WTC11 (cell line): Measurements from ENCODE around the gene SLC19A1. TPM values are rescaled to one million over a fixed set of nuclear protein-coding genes. Genes with fewer than 3 reads are reported as not detected.
A peak's percentile ranks its signal among the peaks of the same experiment; 100 is the strongest.

ENCODE experiments used
- ATAC-seq: fragments of 200-7000 bp; cut with Tn5 transposase; 2 replicates; pipeline ENCODE4 v1.10.0; 2021; ENCODE audit warnings: mild to moderate bottlenecking, moderate library complexity
- CTCF ChIA-PET: fragments of 300-600 bp; sonication (Branson Sonifier 250); formaldehyde crosslinking; loops from one replicate; lab custom pipeline; 2021; ENCODE audit warnings: antibody characterized with exemption; lab: Charles Lee
- POLR2A ChIA-PET: fragments of 350-600 bp; sonication (Branson Sonifier 250); formaldehyde crosslinking; loops from one replicate; lab custom pipeline; 2021; ENCODE audit warnings: antibody characterized with exemption; lab: Charles Lee
- DNase-seq: peaks from one replicate; pipeline ENCODE4 v3.0.0; 2021; ENCODE audit warnings: low spot score
- H3K27ac Mint-ChIP-seq: 2 replicates; pipeline ENCODE4 v1.8.0; 2021; ENCODE audit warnings: mixed read lengths
- H3K27me3 Mint-ChIP-seq: 2 replicates; pipeline ENCODE4 v1.8.0; 2021; ENCODE audit warnings: low read depth, mild to moderate bottlenecking, moderate library complexity, mixed read lengths
- H3K36me3 Mint-ChIP-seq: 2 replicates; pipeline ENCODE4 v1.8.0; 2021; ENCODE audit warnings: mixed read lengths
- H3K4me1 Mint-ChIP-seq: 2 replicates; pipeline ENCODE4 v1.8.0; 2022; ENCODE audit warnings: mixed read lengths
- H3K4me3 Mint-ChIP-seq: 2 replicates; pipeline ENCODE4 v1.8.0; 2021; ENCODE audit warnings: mild to moderate bottlenecking, moderate library complexity, mixed read lengths
- H3K9me3 Mint-ChIP-seq: 2 replicates; pipeline ENCODE4 v1.8.0; 2021; ENCODE audit warnings: mixed read lengths
- GABPB1 ChIP-seq: sonication (generic); formaldehyde crosslinking; IDR thresholded peaks from 2 replicates; pipeline ENCODE4 v1.8.1; 2023; ENCODE audit warnings: mild to moderate bottlenecking, missing genetic modification reagents
- GTF2I ChIP-seq: fragments of 250-450 bp; sonication (Bioruptor Pico); conservative IDR thresholded peaks from 2 replicates; pipeline ENCODE4 v1.4.0; 2021; ENCODE audit warnings: mild to moderate bottlenecking
- JAZF1 ChIP-seq: fragments of 250-450 bp; sonication (Bioruptor Pico); IDR thresholded peaks from 2 replicates; pipeline ENCODE4 v1.9.0; 2021; ENCODE audit warnings: moderate library complexity, mild to moderate bottlenecking, inconsistent platforms
- KAT7 ChIP-seq: sonication (generic); formaldehyde crosslinking; IDR thresholded peaks from 2 replicates; pipeline ENCODE4 v1.8.1; 2023; ENCODE audit warnings: missing genetic modification reagents, mild to moderate bottlenecking, borderline replicate concordance
- MYBL2 ChIP-seq: sonication (generic); formaldehyde crosslinking; IDR thresholded peaks from 2 replicates; pipeline ENCODE4 v1.8.1; 2023; ENCODE audit warnings: mild to moderate bottlenecking, moderate library complexity, missing genetic modification reagents
- NFE2L1 ChIP-seq: sonication (generic); formaldehyde crosslinking; IDR thresholded peaks from 2 replicates; pipeline ENCODE4 v1.8.1; 2023; ENCODE audit warnings: missing genetic modification reagents
- NR1H2 ChIP-seq: sonication (generic); formaldehyde crosslinking; IDR thresholded peaks from 2 replicates; pipeline ENCODE4 v1.9.0; 2021; ENCODE audit warnings: mild to moderate bottlenecking, moderate library complexity, missing genetic modification reagents
- NR2C2 ChIP-seq: sonication (generic); formaldehyde crosslinking; IDR thresholded peaks from 2 replicates; pipeline ENCODE4 v1.8.0; 2022; ENCODE audit warnings: mild to moderate bottlenecking, missing genetic modification reagents
- SOX15 ChIP-seq: fragments of 250-450 bp; sonication (Bioruptor Pico); IDR thresholded peaks from 2 replicates; pipeline ENCODE4 v1.9.0; 2021; ENCODE audit warnings: mild to moderate bottlenecking
- TEAD1 ChIP-seq: sonication (generic); formaldehyde crosslinking; IDR thresholded peaks from 2 replicates; pipeline ENCODE4 v1.8.0; 2022; ENCODE audit warnings: mild to moderate bottlenecking, missing genetic modification reagents
- TEAD4 ChIP-seq: sonication (generic); formaldehyde crosslinking; IDR thresholded peaks from 2 replicates; pipeline ENCODE4 v1.8.0; 2022; ENCODE audit warnings: mild to moderate bottlenecking, missing genetic modification reagents
- ZBTB21 ChIP-seq: sonication (generic); formaldehyde crosslinking; IDR thresholded peaks from 2 replicates; pipeline ENCODE4 v1.8.1; 2023; ENCODE audit warnings: mild to moderate bottlenecking, missing genetic modification reagents, borderline replicate concordance
- ZNF121 ChIP-seq: sonication (generic); formaldehyde crosslinking; IDR thresholded peaks from 2 replicates; pipeline ENCODE4 v1.8.0; 2023; ENCODE audit warnings: missing genetic modification reagents
- ZNF232 ChIP-seq: sonication (generic); formaldehyde crosslinking; IDR thresholded peaks from 2 replicates; pipeline ENCODE4 v1.8.0; 2022; ENCODE audit warnings: mild to moderate bottlenecking, missing genetic modification reagents
- ZNF416 ChIP-seq: fragments of 250-450 bp; sonication (Bioruptor Pico); IDR thresholded peaks from 2 replicates; pipeline ENCODE4 v1.9.0; 2021; ENCODE audit warnings: mild to moderate bottlenecking, inconsistent platforms
- ZNF423 ChIP-seq: fragments of 250-450 bp; sonication (Bioruptor Pico); IDR thresholded peaks from 2 replicates; pipeline ENCODE4 v2.1.2; 2022; ENCODE audit warnings: mild to moderate bottlenecking, moderate library complexity
- ZNF425 ChIP-seq: fragments of 250-450 bp; sonication (Bioruptor Pico); conservative IDR thresholded peaks from 2 replicates; pipeline ENCODE4 v1.9.0; 2021; ENCODE audit warnings: mild to moderate bottlenecking
- ZNF532 ChIP-seq: fragments of 250-450 bp; sonication (Bioruptor Pico); IDR thresholded peaks from 2 replicates; pipeline ENCODE4 v1.9.0; 2021; ENCODE audit warnings: mild to moderate bottlenecking, borderline replicate concordance
- total RNA-seq: library from RNA; stranded (reverse); gene quantifications from 3 replicates; pipeline ENCODE4 v1.2.3, GENCODE V29; 2021
- TF ChIP-seq, protein P1 (sequence below): sonication (generic); formaldehyde crosslinking; IDR thresholded peaks from 2 replicates; pipeline ENCODE4 v1.8.0; 2022; ENCODE audit warnings: mild to moderate bottlenecking, missing genetic modification reagents
- TF ChIP-seq, protein P2 (sequence below): sonication (generic); formaldehyde crosslinking; IDR thresholded peaks from 2 replicates; pipeline ENCODE4 v1.8.1; 2022; ENCODE audit warnings: low read depth, missing genetic modification reagents, borderline replicate concordance
- TF ChIP-seq, protein P3 (sequence below): sonication (generic); formaldehyde crosslinking; IDR thresholded peaks from 2 replicates; pipeline ENCODE4 v1.8.1; 2022; ENCODE audit warnings: missing genetic modification reagents, borderline replicate concordance
- TF ChIP-seq, protein P4 (sequence below): fragments of 250-450 bp; sonication (Bioruptor Pico); IDR thresholded peaks from 2 replicates; pipeline ENCODE4 v1.9.0; 2021; ENCODE audit warnings: moderate library complexity, mild to moderate bottlenecking, inconsistent platforms, borderline replicate concordance

The SLC19A1 gene
- total RNA-seq, 1 experiment from 2014 or later: 29.8 TPM

GRCh38 chr21:45461806-45462341 is 80.4 kb downstream of the SLC19A1 start (continued):
- TF ChIP-seq MYBL2 (CRISPR knock-in tag) (no peak), TEAD4 (CRISPR knock-in tag) (no peak), SOX15 (CRISPR knock-in tag) (no peak), KAT7 (CRISPR knock-in tag) (no peak), TEAD1 (CRISPR knock-in tag) (no peak), GABPB1 (CRISPR knock-in tag) (no peak), ZNF425 (no peak)

- peaks cover 21% of the 10 kb centered on the region for H3K4me1 Mint-ChIP-seq
- no peak for DNase-seq
- ATAC-seq: no peak
- peaks cover 22% of the 10 kb centered on the region for H3K36me3 Mint-ChIP-seq
- no peaks in the 10 kb centered on the region for H3K27me3 Mint-ChIP-seq
- CTCF ChIA-PET: interaction anchor here (1.2 kb wide), 1 partner anchor 22 kb away, joined by 3 read pairs; no protein-coding TSS in a partner anchor
- H3K9me3 Mint-ChIP-seq: peaks cover 13% of the 10 kb centered on the region
- H3K27ac Mint-ChIP-seq: no peak overlapping the region
- TF ChIP-seq, protein P1, sequence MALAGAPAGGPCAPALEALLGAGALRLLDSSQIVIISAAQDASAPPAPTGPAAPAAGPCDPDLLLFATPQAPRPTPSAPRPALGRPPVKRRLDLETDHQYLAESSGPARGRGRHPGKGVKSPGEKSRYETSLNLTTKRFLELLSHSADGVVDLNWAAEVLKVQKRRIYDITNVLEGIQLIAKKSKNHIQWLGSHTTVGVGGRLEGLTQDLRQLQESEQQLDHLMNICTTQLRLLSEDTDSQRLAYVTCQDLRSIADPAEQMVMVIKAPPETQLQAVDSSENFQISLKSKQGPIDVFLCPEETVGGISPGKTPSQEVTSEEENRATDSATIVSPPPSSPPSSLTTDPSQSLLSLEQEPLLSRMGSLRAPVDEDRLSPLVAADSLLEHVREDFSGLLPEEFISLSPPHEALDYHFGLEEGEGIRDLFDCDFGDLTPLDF (CRISPR knock-in tag): no peak
- no peak for TF ChIP-seq JAZF1 (CRISPR knock-in tag)
- TF ChIP-seq ZNF416 (CRISPR knock-in tag): no peak
- TF ChIP-seq, protein P2, sequence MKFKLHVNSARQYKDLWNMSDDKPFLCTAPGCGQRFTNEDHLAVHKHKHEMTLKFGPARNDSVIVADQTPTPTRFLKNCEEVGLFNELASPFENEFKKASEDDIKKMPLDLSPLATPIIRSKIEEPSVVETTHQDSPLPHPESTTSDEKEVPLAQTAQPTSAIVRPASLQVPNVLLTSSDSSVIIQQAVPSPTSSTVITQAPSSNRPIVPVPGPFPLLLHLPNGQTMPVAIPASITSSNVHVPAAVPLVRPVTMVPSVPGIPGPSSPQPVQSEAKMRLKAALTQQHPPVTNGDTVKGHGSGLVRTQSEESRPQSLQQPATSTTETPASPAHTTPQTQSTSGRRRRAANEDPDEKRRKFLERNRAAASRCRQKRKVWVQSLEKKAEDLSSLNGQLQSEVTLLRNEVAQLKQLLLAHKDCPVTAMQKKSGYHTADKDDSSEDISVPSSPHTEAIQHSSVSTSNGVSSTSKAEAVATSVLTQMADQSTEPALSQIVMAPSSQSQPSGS (CRISPR knock-in tag): no peak
- TF ChIP-seq ZNF232 (CRISPR knock-in tag): no peak
- TF ChIP-seq NR1H2 (CRISPR knock-in tag): no peak
- TF ChIP-seq ZNF423: peak; percentile 8; the same call in 1 of the 2 replicates
- TF ChIP-seq, protein P3, sequence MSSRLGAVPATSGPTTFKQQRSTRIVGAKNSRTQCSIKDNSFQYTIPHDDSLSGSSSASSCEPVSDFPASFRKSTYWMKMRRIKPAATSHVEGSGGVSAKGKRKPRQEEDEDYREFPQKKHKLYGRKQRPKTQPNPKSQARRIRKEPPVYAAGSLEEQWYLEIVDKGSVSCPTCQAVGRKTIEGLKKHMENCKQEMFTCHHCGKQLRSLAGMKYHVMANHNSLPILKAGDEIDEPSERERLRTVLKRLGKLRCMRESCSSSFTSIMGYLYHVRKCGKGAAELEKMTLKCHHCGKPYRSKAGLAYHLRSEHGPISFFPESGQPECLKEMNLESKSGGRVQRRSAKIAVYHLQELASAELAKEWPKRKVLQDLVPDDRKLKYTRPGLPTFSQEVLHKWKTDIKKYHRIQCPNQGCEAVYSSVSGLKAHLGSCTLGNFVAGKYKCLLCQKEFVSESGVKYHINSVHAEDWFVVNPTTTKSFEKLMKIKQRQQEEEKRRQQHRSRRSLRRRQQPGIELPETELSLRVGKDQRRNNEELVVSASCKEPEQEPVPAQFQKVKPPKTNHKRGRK (CRISPR knock-in tag): no peak
- TF ChIP-seq, all 79 proteins: peak for 1
- no peak overlapping the region for H3K4me3 Mint-ChIP-seq
- POLR2A ChIA-PET: no interaction called here
Measured at GRCh38 chr21:45461369-45461750, 80.9 kb downstream of the SLC19A1 start.

DNA sequence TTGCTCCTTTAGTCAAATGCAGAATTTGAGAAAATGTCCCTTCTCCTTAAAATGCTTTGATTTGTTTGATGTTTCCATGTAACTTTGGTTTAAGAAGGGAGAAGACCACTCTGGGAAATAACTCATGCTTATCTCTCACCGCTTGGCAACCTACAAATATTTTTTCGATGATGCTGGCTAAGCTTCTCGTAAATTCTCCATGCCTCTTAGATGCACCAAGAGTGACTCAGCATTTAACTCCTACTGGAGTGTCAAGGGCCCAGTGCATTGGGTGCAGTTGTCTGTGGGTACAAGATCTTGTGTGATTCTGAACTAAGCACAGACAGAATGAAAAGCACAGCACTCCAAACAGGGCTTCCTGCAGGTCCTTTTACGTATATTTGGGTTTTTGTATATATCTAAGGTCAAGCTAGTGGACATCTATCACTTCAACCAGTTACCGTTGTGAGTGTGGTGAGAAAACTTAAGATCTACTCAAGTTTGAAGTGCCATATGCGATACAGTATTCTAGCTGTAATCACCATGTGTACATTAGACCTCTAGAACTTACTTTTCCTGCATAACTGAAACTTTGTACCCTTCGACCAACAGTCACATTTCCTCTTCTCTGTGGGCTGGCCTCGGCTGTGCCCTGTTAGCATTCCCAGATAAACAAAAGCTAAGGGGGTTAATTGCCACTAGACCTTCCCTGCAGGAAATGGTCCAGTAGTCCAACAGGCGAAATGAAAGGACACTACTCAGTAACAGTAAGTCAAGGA is 81.5 kb downstream of the SLC19A1 start:
- ATAC-seq: no peak
- peaks cover 21% of the 10 kb centered on the region for H3K4me1 Mint-ChIP-seq
- H3K4me3 Mint-ChIP-seq: no peak overlapping the region
- H3K27ac Mint-ChIP-seq: peak overlapping the region; percentile 60; the same call in 1 of the 2 replicates
- ChIA-PET POLR2A (no interaction called here), CTCF (interaction anchor here (1.2 kb wide), 1 partner anchor 21 kb away, joined by 3 read pairs; no protein-coding TSS in a partner anchor)
- H3K27me3 Mint-ChIP-seq: no peaks in the 10 kb centered on the region
- no peak for DNase-seq
- H3K36me3 Mint-ChIP-seq: peaks cover 22% of the 10 kb centered on the region
- H3K9me3 Mint-ChIP-seq: peaks cover 13% of the 10 kb centered on the region
- TF ChIP-seq ZNF121 (CRISPR knock-in tag): no peak
- TF ChIP-seq ZBTB21 (CRISPR knock-in tag): no peak
- TF ChIP-seq NFE2L1 (CRISPR knock-in tag): no peak
- TF ChIP-seq, protein P4, sequence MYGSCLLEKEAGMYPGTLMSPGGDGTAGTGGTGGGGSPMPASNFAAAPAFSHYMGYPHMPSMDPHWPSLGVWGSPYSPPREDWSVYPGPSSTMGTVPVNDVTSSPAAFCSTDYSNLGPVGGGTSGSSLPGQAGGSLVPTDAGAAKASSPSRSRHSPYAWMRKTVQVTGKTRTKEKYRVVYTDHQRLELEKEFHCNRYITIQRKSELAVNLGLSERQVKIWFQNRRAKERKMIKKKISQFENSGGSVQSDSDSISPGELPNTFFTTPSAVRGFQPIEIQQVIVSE (CRISPR knock-in tag): no peak
- TF ChIP-seq GABPB1 (CRISPR knock-in tag): no peak
- TF ChIP-seq NR2C2 (CRISPR knock-in tag): no peak
- no peak for TF ChIP-seq ZNF532 (CRISPR knock-in tag)
- no peak for TF ChIP-seq GTF2I (CRISPR knock-in tag)
